Activated CD4-positive, alpha-beta T cell treated with anti-CD3 and anti-CD28 coated beads for 48 hours (primary cell): Measurements from ENCODE around the gene TBL1X.
A peak's percentile ranks its signal among the peaks of the same experiment; 100 is the strongest.

Experiments used
- DNase-seq: peaks from one replicate; pipeline ENCODE4 v3.0.0-alpha.2; 2020

The TBL1X gene

DNA sequence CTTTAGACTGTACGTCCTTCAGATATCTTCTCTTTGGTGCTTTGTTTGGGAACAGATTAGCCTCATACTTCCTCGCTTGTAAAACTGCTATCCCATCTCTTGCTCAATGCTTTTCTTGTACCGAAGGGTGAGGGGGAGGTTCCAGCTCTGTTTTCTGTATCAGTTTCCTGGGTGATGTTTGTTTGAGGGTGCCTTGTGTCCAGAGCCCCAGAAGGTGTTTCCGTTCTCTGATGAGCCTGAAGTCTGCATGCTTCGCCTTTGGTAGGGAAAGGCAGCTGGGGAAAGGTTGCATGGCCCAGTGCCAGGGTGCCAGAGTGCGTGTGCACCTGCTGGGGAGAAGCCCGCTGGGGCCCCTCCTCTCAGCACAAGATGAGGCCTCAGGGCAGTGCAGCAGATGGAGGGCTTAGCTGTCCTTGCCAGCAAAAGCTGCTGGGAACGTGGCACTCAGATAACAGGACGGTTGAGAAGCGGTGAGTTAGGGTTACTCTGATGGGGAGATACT lies 73.7 kb downstream of the TBL1X start:
- no peak for DNase-seq

DNA sequence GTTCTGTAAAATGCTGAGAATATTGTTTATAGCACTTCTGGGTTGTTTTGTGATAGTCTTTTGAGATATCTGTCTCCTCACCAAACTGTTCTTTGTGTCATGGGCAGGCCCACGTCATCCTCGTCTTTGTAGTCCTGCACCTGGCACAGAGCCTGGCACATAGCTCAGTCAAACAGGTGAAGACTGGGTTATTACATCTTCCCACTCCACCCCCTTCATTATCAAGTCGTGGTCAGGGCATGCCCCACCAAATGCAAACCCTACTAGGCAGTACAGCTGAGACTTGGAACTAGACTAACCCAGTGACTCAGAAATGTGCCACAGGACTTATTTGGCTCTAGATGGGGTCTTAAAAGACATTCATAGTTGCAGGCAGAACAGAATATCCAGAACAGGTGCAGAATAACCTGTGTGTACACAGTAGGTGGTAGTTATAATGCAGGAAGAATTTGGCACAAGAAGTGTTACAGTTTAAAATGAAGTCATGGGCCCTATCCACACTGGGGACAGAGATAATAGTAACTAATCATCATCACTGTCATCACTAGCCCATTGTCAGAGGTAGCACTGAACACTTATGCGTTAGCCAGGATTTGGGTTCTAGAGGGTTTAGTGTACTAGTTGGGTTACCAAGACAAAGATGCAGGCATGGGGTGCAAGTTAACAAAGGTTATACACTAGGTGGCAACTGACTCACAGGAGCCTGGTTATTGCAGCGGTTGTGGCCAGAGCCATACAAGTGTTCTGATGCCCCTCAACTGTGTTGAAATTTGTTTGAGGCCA lies 74.9 kb downstream of the TBL1X start:
- DNase-seq: no peak

GRCh38 chrX:9542106-9542760 lies 77.4 kb downstream of the TBL1X start:
- no peak for DNase-seq

GRCh38 chrX:9542761-9543111 lies 77.9 kb downstream of the TBL1X start:
- no peak for DNase-seq

DNA sequence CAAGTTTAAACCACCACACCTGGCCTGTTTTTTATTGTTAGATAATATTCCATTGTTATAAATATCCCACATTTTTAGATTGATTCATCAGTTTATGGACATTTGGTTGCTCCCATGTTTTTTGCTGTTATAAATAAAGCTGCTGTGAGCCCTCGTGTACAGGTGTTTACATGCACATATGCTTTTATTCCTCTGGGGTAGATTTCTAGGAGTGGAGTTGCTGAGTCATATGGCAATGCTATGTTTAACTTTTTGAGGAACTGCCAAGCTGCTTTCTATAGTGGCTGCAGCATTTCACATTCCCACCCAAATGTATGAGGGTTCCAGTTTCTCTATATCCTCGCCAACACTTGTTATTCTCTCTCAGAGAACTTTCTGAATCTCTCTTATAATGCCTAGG lies 90.5 kb downstream of the TBL1X start:
- DNase-seq: no peak

DNA sequence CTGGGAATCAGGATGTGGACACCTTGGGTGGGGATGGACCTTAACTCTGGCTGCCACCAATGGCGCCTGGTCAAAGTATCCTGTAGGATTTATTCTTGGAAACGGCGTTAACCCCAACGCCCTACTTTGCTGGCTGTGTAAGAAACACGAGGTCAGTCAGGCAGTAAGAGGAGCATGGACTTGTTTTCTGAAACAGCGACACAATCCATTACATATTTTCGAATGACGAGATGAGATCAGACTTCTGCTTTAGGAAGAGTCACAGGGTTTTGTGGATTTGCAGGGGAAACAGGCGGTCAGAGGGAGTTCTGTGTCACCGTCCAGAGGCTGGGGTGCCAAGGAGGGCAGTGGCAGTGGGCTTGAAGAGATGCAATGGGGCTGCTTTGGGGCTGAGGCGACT lies 92.2 kb downstream of the TBL1X start:
- DNase-seq: no peak

DNA sequence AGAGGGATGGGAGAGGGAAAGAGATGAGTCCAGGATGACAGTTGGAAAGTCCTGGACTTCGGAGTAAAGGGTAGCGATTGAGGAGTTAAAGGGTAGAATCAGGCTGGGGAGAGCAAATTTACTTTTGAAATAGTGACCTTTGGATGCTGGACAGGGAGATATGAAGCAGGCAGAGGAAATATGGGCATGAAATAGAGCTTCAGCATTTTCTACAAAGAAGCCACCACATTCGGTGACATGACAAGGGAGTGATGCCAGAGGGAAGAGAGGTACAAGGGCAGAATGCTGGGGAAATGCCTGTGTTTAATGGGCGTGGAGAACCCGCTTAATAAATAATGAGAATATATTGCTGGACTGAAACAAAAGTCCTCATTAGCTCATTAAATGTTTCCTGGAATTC lies 92.7 kb downstream of the TBL1X start:
- no peak for DNase-seq

DNA sequence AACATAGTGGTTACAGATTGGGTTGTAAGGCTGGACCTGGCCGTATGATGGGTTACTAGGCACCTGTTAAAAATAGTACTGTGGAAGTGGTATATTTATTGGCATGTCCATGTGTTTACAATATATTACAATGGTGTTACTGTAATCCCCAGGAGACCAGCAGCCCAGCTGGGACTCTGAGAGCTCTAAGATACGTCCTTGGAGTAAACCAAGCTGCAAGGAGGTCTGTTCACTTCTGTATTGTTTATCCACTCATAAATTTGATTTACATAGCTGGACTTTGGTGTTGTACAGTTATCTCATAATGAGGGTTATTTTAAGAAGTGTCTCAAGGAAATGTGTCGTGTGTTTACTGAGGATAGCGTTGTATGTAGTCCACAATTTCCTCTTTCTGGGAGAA lies 93.8 kb downstream of the TBL1X start:
- DNase-seq: no peak

- DNase-seq: no peak
Observed at GRCh38 chrX:9560219-9560618, 95.4 kb downstream of the TBL1X start.

- no peak for DNase-seq
Observed at GRCh38 chrX:9561199-9561598, 96.3 kb downstream of the TBL1X start.

GRCh38 chrX:9562851-9563250 lies 98.0 kb downstream of the TBL1X start:
- no peak for DNase-seq

GRCh38 chrX:9566150-9566621 lies 101.3 kb downstream of the TBL1X start:
- peak; percentile 21 for DNase-seq

DNA sequence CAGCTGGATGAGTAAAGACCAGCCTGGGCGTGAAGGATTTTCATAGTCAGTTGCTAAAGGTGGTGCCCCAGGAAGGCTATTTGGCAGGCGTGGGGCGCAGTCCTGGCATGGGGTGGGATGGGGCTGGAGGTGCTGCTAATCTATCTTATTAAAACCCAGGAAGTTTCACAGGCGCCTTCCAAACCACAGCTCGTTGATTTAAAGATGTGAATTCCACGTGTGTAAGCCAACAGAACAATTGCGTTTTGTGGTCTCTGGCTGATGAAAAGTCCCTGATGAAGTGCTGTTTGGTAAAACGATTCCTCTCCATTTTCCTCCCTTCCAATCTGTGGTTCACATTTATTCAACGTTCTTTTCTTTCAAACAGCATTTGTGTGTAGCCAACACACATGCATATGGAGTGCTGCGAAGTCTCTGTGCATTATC lies 105.0 kb downstream of the TBL1X start:
- no peak for DNase-seq

- no peak for DNase-seq
Observed at GRCh38 chrX:9573282-9574106, 108.6 kb downstream of the TBL1X start.

DNA sequence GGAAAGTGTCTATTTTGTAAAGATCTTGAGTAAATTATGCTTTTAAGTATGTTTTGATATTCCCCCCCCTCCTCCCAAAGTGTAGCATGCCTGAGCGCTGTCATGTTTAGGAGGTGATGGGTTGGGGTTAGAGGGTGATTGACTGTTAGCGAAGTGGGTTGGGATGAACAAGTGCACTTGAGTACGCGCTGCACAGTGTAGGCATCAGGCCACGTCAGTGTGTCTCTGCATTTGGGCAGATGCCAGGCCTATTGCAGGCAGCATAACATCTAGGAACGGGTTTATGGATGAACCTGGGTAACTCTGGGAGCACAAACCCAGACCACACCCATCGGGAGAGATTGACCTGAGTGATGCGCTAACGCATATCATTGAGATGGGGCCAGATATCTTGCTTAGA lies 111.2 kb downstream of the TBL1X start:
- DNase-seq: no peak

DNA sequence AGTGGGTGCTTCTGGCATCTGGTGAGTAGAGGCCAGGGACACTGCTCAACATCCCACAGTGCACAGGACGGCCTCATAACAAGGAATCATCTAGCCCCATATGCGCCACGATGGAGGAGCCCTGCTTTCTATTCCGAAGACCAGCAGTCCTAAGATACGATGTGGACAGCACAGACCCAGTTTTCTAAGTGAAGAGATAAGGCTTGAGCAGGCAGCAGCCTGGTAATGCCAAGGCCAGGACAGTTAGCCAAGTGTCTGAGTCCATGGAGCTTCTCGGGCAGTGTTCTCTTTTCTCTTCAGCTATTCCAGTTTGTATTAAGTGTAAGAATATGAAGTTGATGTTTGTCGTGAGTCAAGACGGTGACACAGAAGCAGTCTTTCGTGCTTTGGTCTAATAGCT lies 112.7 kb downstream of the TBL1X start:
- DNase-seq: no peak

DNA sequence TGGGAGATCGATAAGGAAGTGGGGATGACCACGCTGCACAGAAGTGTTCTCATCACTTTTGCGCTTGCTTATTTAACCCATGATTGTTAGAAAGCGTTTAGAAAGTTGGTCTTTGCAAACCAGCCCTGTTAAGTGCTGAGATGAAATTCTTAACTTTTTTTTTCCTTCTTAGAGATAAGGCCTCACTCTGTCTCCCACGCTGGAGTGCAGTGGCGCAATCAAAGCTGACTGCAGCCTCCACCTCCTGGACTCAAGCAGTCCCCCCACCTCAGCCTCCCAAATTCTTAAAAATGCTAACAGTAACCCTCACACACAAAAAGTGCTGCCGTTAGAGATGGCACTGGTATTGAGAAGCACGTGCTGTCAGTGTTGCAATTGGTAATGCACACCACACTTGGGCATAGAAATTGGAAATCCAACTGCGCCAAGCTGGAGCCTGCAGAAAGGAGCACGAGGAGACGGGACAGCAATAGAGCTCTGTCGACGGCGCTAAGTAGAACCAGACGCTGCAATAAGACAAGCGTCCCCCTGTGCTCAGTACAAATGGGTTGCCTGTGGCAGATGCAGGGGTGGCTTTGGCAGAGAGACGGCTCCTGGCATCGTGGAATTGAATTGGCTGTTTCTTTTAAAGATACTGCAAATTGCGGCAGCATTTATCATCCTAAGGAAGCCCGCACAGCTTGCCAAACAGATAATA lies 113.4 kb downstream of the TBL1X start:
- no peak for DNase-seq

- no peak for DNase-seq
Observed at GRCh38 chrX:9581771-9582385, 117.0 kb downstream of the TBL1X start.

DNA sequence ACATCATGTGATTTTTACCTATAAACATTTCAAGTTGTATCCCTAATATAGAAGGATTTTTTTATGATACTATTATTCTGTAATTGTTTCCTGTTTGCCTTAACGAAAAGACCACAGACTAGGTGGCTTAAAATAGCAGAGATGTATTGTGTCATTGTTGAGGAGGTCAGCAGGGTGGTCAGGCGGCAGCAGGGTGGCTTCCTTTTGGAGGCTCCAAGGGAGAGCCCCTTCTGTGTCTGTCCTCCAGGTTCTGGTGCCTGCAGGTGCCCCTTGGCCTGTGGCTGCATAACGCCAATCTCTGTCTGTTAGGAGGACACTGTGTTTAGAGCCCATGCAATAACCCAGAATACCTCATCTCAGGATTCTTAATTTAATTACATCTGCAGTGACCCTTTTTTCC lies 118.1 kb downstream of the TBL1X start:
- no peak for DNase-seq

GRCh38 chrX:9586992-9587392 lies 122.1 kb downstream of the TBL1X start:
- DNase-seq: no peak

- no peak for DNase-seq
Observed at GRCh38 chrX:9587642-9588041, 122.8 kb downstream of the TBL1X start.

DNA sequence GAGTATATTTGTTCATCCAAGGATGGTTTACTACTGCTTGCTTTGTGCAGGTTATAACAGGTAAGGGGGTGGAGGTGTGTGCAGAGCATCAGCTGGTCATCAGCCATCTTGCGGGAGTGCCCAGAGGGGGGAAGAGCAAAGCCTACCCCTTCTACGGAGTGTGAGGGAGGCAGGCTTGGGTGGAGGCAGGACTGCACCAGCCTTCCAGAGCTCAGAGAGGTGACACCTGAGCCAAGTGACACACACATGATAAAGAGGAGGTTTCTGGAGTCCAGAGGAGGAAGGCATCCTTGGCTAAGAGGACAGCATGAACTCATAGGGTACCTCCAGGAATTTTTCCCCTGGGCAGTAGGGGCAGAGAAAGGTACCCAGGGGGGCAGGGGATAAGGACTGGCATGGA lies 126.6 kb downstream of the TBL1X start:
- DNase-seq: no peak

DNA sequence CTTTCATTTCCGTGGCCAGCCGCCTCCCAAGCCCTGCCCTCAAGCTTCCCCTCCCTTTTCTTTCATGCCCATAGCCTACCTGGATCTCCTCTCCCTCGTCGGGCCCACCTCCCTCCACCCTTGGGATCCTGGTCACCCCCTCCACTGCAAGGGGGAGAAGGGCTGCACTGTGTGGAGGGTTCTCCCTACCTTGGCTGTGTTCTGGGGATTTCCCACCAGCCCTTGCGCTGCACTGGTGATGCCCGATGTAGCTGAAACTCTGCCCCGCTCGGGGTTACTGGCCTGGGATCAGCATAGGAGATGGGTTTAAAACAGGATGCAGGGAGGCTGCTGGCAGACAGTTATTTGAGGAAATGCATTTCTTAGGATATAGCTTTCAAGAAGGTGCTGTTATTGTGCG lies 128.9 kb downstream of the TBL1X start:
- no peak for DNase-seq
